GM19043 (cell line): ENCODE results near the gene SMIM28.
"Not testable (repeated sequence)": the region's sequence is repeated elsewhere in the genome, so short reads cannot be mapped to it uniquely, and the experiment has no call there.

Source experiments
- ATAC-seq: cut with Tn5 transposase; IDR thresholded peaks from one replicate; pipeline ENCODE4 v1.9.1; 2021; ENCODE audit warnings: low read depth; ENCODE audit not compliant: unreplicated experiment

The SMIM28 gene

GRCh38 chr6:138377844-138378243, at the start of gene SMIM28:
SMIM28 (plus strand) TSS chr6:138377905; CDS start chr6:138378073, 168 bp downstream.
- ATAC-seq = no peak

GRCh38 chr6:138328210-138328609, 49.5 kb upstream of the SMIM28 start:
- ATAC-seq = no peak

- ATAC-seq = no peak
These were observed 46.9 kb upstream of the SMIM28 start for GRCh38 chr6:138330763-138331162.

GRCh38 chr6:138331444-138331843, 46.3 kb upstream of the SMIM28 start:
- ATAC-seq = no peak

- ATAC-seq = no peak
These were observed 45.7 kb upstream of the SMIM28 start for GRCh38 chr6:138331984-138332383.

- ATAC-seq = no peak
These were observed 43.7 kb upstream of the SMIM28 start for GRCh38 chr6:138334000-138334399.

GRCh38 chr6:138334963-138335362, 42.7 kb upstream of the SMIM28 start:
- no peak for ATAC-seq

GRCh38 chr6:138336221-138336620, 41.5 kb upstream of the SMIM28 start:
- no peak for ATAC-seq

- no peak for ATAC-seq
These were observed 40.6 kb upstream of the SMIM28 start for GRCh38 chr6:138337076-138337475.

GRCh38 chr6:138339024-138339423, 38.7 kb upstream of the SMIM28 start:
- no peak for ATAC-seq

- ATAC-seq = no peak
These were observed 36.5 kb upstream of the SMIM28 start for GRCh38 chr6:138341176-138341575.

GRCh38 chr6:138343112-138343511, 34.6 kb upstream of the SMIM28 start:
- ATAC-seq = no peak

GRCh38 chr6:138345565-138346285, 32.0 kb upstream of the SMIM28 start:
- no peak for ATAC-seq

GRCh38 chr6:138346302-138347195, 31.2 kb upstream of the SMIM28 start:
- no peak for ATAC-seq

GRCh38 chr6:138347864-138348263, 29.8 kb upstream of the SMIM28 start:
- ATAC-seq = no peak

GRCh38 chr6:138349891-138350290, 27.8 kb upstream of the SMIM28 start:
- no peak for ATAC-seq

- ATAC-seq = no peak
These were observed 19.8 kb upstream of the SMIM28 start for GRCh38 chr6:138357928-138358327.

- not testable (repeated sequence) for ATAC-seq
These were observed 9.0 kb upstream of the SMIM28 start for GRCh38 chr6:138368684-138369083.

- ATAC-seq = no peak
These were observed 6.9 kb upstream of the SMIM28 start for GRCh38 chr6:138370631-138371451.

GRCh38 chr6:138371452-138371711, 6.3 kb upstream of the SMIM28 start:
- no peak for ATAC-seq

GRCh38 chr6:138371720-138372119, 6.0 kb upstream of the SMIM28 start:
- ATAC-seq = no peak
